ENCODE data around the gene SULT6B1.

SULT6B1 gene

GRCh38 chr2:37149626-37150322 is 38.7 kb downstream of the SULT6B1 start:
- DNase-seq (ENCODE audit: low spot score) = no peak

DNA sequence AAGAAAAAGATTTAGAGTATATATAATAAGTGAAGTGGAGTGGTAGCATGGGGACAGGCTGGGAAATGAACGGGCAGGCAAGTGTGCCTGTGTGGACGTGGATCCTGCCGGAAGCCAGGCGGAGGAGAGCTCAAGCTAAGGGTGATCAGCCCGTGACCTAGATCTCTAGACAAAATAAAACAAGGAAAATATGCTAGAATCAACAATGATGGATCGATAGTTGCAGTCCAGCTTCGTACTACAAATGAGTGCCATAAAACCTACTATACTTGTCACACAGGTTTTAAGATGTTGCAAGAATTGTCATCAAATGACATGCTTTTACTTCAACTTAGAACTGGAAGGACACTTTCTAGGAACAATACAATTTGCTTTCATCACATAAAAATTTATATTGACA is 40.1 kb downstream of the SULT6B1 start:
- DNase-seq (ENCODE audit: low spot score) = no peak

GRCh38 chr2:37146062-37146461 is 42.4 kb downstream of the SULT6B1 start:
- DNase-seq (ENCODE audit: low spot score) = no peak

DNA sequence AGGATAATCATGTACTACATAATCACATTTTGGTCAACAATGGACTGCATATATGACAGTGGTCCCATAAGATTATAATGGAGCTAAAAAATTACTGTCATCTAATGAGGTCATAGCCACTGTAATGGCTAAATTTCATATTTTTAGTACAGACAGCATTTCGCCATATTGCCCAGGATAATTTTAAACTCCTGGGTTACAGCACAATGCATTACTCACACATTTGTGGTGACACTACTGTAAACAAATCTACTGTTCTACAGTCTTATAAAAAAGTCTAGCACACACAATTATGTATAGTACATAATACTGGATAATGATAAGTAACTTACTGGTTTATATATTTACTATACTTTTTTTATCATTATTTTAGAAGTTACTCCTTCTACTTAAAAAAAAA is 44.5 kb downstream of the SULT6B1 start:
- no peak for DNase-seq (ENCODE audit: low spot score)

GRCh38 chr2:37142546-37142945 is 45.9 kb downstream of the SULT6B1 start:
- no peak for DNase-seq (ENCODE audit: low spot score)

DNA sequence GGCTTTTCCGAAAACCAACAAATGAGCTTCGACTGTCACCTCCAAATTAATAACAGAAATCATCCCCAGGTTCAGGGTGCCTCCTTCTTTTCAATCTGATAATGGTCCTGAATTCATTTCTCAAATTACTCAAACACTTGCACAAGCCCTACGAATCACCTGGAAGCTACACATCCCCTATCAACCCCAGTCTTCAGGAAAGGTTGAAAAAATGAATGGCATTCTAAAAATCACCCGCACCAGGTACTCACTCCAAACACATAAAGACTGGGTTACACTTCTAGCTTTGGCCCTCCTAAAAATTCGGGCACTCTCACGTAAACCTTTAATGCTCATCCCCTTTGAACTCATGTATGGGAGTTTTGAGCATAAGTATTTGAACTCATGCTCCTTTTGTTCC is 55.6 kb downstream of the SULT6B1 start:
- DNase-seq (ENCODE audit: low spot score) = no peak

GRCh38 chr2:37125416-37125815 is 63.1 kb downstream of the SULT6B1 start:
- DNase-seq (ENCODE audit: low spot score) = no peak

- DNase-seq (ENCODE audit: low spot score) = no peak
Observed at GRCh38 chr2:37119157-37119556, 69.3 kb downstream of the SULT6B1 start.

Measured in ecto neural progenitor cell (in vitro differentiated cells).